Measurements from ENCODE around the gene HYDIN.
"Not testable (repeated sequence)": the region's sequence is repeated elsewhere in the genome, so short reads cannot be mapped to it uniquely, and the experiment has no call there.

HYDIN gene

GRCh38 chr16:71226229-71227141 lies 4.0 kb downstream of the HYDIN start:
- no peak for FAIRE-seq
- no peak for DNase-seq (ENCODE audit: extremely low spot score, insufficient read length, low read depth)

DNA sequence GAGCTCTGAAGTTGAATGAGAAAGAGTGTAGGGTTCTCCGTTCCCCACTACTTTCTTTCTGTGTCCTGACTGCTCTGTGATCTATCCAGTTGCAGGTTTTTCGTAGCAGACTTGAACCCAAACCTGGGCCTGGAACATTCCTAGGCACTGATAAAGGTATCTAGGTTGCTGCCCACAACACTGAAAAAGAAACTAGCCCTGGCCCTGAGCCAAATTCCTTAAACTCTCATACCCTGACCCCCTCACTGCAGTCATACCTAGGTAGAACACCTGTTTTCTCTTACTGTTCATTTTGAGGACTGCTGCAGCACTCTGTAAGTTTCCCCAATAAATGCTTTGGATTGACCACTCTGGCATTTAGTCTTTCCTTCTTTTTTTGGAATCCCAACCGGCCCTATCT lies 5.4 kb downstream of the HYDIN start:
- no peak for FAIRE-seq
- DNase-seq (ENCODE audit: extremely low spot score, insufficient read length, low read depth): no peak

- DNase-seq (ENCODE audit: extremely low spot score, insufficient read length, low read depth): no peak
Measured at GRCh38 chr16:71218306-71218963, 12.1 kb downstream of the HYDIN start.

GRCh38 chr16:71217506-71217905 lies 13.0 kb downstream of the HYDIN start:
- no peak for DNase-seq (ENCODE audit: extremely low spot score, insufficient read length, low read depth)
- no peak for FAIRE-seq

More at GRCh38 chr16:71218306-71218963, 12.1 kb downstream of the HYDIN start:
- FAIRE-seq: no peak

DNA sequence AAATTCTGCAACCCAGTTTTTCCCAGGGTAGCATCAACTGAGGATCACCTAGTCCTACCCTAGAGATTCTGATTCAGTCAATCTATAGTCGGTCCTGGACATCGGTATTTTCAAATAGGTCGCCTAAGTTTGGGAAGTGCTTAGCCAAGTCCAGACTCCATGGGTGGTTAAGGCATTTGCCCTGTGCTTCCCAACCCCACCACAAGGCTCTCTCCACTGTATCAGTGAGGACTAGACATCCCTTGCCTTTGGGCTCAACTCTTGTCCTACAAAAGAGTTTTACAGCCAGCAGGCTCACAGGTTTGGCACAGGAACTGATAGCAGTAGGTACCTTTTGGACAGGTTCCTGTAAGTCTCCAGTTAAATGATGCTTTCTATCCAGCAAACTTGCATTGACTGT lies 13.8 kb downstream of the HYDIN start:
- FAIRE-seq (no peak), DNase-seq (ENCODE audit: extremely low spot score, insufficient read length, low read depth) (no peak)

DNA sequence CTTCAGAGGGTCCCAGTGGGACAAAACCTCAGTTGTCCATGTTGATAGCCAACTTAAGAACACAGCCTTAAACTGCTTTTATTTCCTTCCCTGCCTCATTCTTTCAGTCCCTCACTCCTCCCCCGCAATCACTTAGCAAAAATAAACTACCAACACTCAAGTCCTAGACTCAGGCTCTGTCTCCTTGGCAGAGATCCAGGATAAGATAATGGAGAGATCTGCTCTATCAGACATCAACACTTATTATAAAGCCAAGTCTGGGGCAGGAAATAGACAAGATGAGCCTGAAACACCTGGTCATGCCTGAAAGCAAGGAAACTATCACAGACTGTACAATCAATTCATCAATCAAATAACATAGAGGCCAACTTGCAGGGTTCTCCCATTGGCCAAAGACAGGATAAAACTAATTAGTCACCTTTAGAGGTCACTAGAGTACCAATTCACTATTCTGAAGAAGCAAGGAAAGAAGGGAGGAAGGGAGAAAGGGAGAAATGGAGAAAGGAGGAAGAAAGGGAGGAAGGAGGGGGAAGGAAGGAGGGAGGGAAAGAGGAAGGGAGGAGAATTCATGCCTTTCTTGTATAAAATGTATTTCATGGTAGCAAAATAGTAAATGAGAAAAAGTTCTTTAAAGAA lies 15.7 kb downstream of the HYDIN start:
- DNase-seq (ENCODE audit: extremely low spot score, insufficient read length, low read depth): no peak
- no peak for FAIRE-seq

GRCh38 chr16:71205482-71206131 lies 24.9 kb downstream of the HYDIN start:
- DNase-seq (ENCODE audit: extremely low spot score, insufficient read length, low read depth) (no peak), FAIRE-seq (no peak)

- DNase-seq (ENCODE audit: extremely low spot score, insufficient read length, low read depth): no peak
- no peak for FAIRE-seq
Measured at GRCh38 chr16:71203631-71204030, 26.9 kb downstream of the HYDIN start.

- DNase-seq (ENCODE audit: extremely low spot score, insufficient read length, low read depth) (no peak), FAIRE-seq (no peak)
Measured at GRCh38 chr16:71201556-71201955, 29.0 kb downstream of the HYDIN start.

DNA sequence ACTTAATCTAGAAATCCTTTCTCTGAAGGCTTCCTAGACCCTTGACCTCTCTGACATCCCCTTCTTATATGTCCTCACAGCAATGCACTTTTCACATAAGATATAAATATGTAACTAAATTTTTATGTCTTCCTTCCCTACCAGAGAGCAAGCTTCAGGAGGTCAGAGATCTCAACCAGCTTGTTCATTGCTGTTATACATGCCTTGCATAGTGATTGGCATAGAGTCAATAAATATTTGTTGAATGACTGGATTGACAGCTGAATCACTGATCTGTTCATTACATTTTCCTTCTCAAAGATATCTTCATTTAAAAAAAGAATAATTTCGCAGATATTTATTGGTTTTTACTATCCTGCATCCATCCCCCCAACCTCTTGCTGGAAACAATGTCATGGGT lies 29.5 kb downstream of the HYDIN start:
- DNase-seq (ENCODE audit: extremely low spot score, insufficient read length, low read depth) (no peak), FAIRE-seq (no peak)

- DNase-seq (ENCODE audit: extremely low spot score, insufficient read length, low read depth) (no peak), FAIRE-seq (no peak)
Measured at GRCh38 chr16:71198408-71198807, 32.1 kb downstream of the HYDIN start.

GRCh38 chr16:71192387-71192786 lies 38.1 kb downstream of the HYDIN start:
- FAIRE-seq (no peak), DNase-seq (ENCODE audit: extremely low spot score, insufficient read length, low read depth) (no peak)

DNA sequence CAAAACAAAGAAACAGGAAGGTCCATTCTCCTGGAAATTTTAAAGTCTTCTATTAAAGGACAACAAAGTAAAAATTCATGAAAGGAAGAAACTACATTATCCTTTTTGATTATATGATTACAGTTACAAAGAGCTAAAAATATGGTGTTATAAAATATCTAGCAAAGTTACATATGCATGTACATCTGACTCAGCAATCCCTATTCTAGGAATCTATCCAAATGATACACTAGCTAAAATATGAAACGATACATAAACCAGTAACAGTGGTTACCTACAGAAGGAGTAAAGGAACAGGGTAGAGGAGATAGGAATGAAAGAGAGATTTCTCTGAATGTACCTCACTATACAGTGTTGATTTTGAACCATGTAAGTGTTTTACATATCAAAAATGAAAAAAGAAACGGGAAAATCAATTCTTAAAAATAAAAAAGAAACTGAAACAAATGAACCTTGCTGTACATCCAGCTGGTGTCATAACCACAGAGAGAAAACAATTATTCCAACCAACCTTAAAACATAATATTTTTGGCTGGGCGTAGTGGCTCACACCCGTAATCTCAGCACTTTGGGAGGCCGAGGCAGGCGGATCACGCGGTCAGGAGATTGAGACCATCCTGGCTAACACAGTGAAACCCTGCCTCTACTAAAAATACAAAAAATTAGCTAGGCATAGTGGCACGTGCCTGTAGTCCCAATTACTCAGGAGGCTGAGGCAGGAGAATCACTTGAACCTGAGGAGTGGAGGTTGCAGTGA lies 41.4 kb downstream of the HYDIN start:
- DNase-seq (ENCODE audit: extremely low spot score, insufficient read length, low read depth) (no peak), FAIRE-seq (no peak)

DNA sequence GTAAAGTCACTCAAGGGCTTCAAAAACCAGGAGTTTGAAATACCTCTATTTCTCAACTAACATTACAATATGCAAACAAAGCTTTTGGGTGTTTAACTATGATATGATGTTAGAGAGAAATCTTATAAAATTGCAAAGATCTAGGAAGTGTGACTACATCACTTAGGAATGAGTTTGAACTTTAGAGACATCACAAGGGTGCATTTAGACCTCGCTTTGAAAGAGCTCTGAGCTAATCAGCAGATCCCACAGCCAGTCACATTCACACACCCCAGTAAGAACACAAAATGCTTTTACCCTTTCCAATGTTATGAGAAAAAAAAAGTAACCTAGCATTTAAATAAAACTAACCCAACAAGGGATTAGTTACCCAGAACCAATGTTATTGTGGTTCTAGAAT lies 45.2 kb downstream of the HYDIN start:
- FAIRE-seq (no peak), DNase-seq (ENCODE audit: extremely low spot score, insufficient read length, low read depth) (no peak)

- FAIRE-seq: no peak
- no peak for DNase-seq (ENCODE audit: extremely low spot score, insufficient read length, low read depth)
Measured at GRCh38 chr16:71179569-71179968, 51.0 kb downstream of the HYDIN start.

GRCh38 chr16:71172481-71173207 lies 57.9 kb downstream of the HYDIN start:
- FAIRE-seq: no peak

GRCh38 chr16:71161007-71161406 lies 69.5 kb downstream of the HYDIN start:
- not testable (repeated sequence) for FAIRE-seq; DNase-seq (ENCODE audit: extremely low spot score, insufficient read length, low read depth)

More at GRCh38 chr16:71172481-71173207, 57.9 kb downstream of the HYDIN start:
- DNase-seq (ENCODE audit: extremely low spot score, insufficient read length, low read depth): no peak

GRCh38 chr16:71157278-71157677 lies 73.2 kb downstream of the HYDIN start:
- not testable (repeated sequence) for DNase-seq (ENCODE audit: extremely low spot score, insufficient read length, low read depth); FAIRE-seq

DNA sequence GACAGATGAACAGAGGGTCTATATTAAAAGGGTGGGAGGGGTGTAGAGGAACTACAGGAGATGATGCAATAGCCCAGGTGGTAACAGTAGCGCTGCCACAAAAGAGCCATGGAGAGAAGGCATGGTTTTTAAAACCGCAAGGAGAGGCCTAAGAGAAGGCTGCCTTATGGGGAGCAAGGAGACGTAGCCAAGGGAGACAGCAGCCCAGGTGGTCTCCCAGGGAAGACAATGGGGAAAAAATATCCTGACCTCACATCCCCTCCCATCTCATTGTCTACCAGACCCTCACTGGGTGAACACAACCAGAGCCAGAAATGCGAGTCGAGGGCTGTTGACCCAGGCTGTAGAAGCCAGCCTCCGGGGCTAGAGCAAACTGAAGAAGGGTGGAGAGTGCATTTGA lies 77.2 kb downstream of the HYDIN start:
- not testable (repeated sequence) for FAIRE-seq; DNase-seq (ENCODE audit: extremely low spot score, insufficient read length, low read depth)

Measured in GM18507 (cell line).